B cell (primary cell): ENCODE results near the gene RPS21. TPM values are rescaled to one million over a fixed set of nuclear protein-coding genes. Genes with fewer than 3 reads are reported as not detected.

Experiments
- ATAC-seq: fragments of 200-7000 bp; cut with Tn5 transposase; one replicate; pipeline ENCODE4 v1.10.0; 2021; ENCODE audit warnings: low read depth, mild to moderate bottlenecking, moderate number of reproducible peaks, moderate library complexity
- CTCF ChIA-PET: fragments of 350-600 bp; sonication (Branson Sonifier 250); formaldehyde crosslinking; loops from one replicate; lab custom pipeline; 2021; ENCODE audit warnings: antibody characterized with exemption, inconsistent platforms; lab: Charles Lee
- POLR2A ChIA-PET: fragments of 350-600 bp; sonication (Branson Sonifier 250); formaldehyde crosslinking; loops from one replicate; lab custom pipeline; 2021; ENCODE audit warnings: antibody characterized with exemption; lab: Charles Lee
- DNase-seq: peaks from one replicate; pipeline ENCODE4 v3.0.0; 2013
- H2AFZ ChIP-seq: 2 replicates; pipeline ENCODE4 v1.6.1; 2012; ENCODE audit warnings: mild to moderate bottlenecking, low read depth, low read length; ENCODE audit not compliant: insufficient read depth, poor library complexity, severe bottlenecking
- H3K27ac ChIP-seq, 2 donors: 1 replicate in 1 of 2; 2 replicates in 1 of 2; pipeline ENCODE4 v1.5.1; 2012 to 2013; ENCODE audit warnings: low read length in 2 of 2, mild to moderate bottlenecking in 2 of 2, moderate library complexity in 1 of 2
- H3K27me3 ChIP-seq, 4 experiments: fragments of 200-600 bp in 1 of 4; sonication (generic) in 1 of 4; replicated peaks in 1 of 4; 1 replicate in 2 of 4; 2 replicates in 2 of 4; pipeline versions ENCODE4 v1.6.1 to v1.7.0; 2013 to 2016; ENCODE audit warnings: low read length in 3 of 4, mild to moderate bottlenecking in 2 of 4, mixed read lengths in 1 of 4, moderate library complexity in 1 of 4; ENCODE audit not compliant: insufficient read depth in 4 of 4, control insufficient read depth in 3 of 4; ENCODE audit errors: control extremely low read depth in 1 of 4
- H3K36me3 ChIP-seq, 2 experiments: replicated peaks in 1 of 2; 1 replicate in 1 of 2; 2 replicates in 1 of 2; pipeline versions ENCODE4 v1.6.1 to v1.7.1; 2013; ENCODE audit warnings: low read length in 1 of 2; ENCODE audit not compliant: insufficient read depth in 2 of 2, control insufficient read depth in 1 of 2; ENCODE audit errors: control extremely low read depth in 1 of 2, extremely low read depth in 1 of 2
- H3K4me1 ChIP-seq, 2 donors: fragments of 200-600 bp in 1 of 2; sonication (generic) in 1 of 2; 1 replicate in 1 of 2; 2 replicates in 1 of 2; pipeline versions ENCODE4 v1.5.1 to v1.6.1; 2013 to 2017; ENCODE audit warnings: low read length in 2 of 2; ENCODE audit not compliant: control insufficient read depth in 2 of 2, insufficient read depth in 2 of 2
- H3K4me2 ChIP-seq: replicated peaks from 2 replicates; pipeline ENCODE3; 2012; ENCODE audit warnings: mild to moderate bottlenecking, low read depth, low read length; ENCODE audit not compliant: poor library complexity, severe bottlenecking
- H3K4me3 ChIP-seq, 5 experiments: fragments of 200-600 bp in 1 of 5; sonication (generic) in 1 of 5; 1 replicate in 3 of 5; 2 replicates in 2 of 5; pipeline versions ENCODE4 v1.5.1 to v1.7.0; 2011 to 2016; ENCODE audit warnings: low read length in 4 of 5, mild to moderate bottlenecking in 4 of 5, low read depth in 2 of 5, control low read depth in 1 of 5, moderate library complexity in 1 of 5; ENCODE audit not compliant: insufficient read depth in 1 of 5; ENCODE audit errors: control extremely low read depth in 1 of 5, extremely low read depth in 1 of 5
- H3K79me2 ChIP-seq: fragments of 200-600 bp; sonication (generic); one replicate; pipeline ENCODE4 v1.6.0; 2016; ENCODE audit warnings: low read length; ENCODE audit not compliant: control insufficient read depth, insufficient read depth
- H3K9ac ChIP-seq: fragments of 200-600 bp; sonication (generic); 2 replicates; pipeline ENCODE4 v1.6.1; 2017; ENCODE audit warnings: mild to moderate bottlenecking, low read length, moderate library complexity
- H3K9me3 ChIP-seq, 3 donors: one replicate each; pipeline versions ENCODE4 v1.6.1 to v1.7.1; 2013; ENCODE audit warnings: low read length in 2 of 3; ENCODE audit not compliant: control insufficient read depth in 2 of 3, insufficient read depth in 1 of 3; ENCODE audit errors: control extremely low read depth in 1 of 3
- H4K20me1 ChIP-seq: 2 replicates; pipeline ENCODE4 v1.6.0; 2012; ENCODE audit warnings: mild to moderate bottlenecking, low read length; ENCODE audit not compliant: insufficient read depth, control insufficient read depth, poor library complexity, severe bottlenecking
- H3K27ac Mint-ChIP-seq: one replicate; pipeline ENCODE4 v1.8.0; 2021; ENCODE audit warnings: mixed read lengths
- H3K27me3 Mint-ChIP-seq: one replicate; pipeline ENCODE4 v1.8.0; 2021; ENCODE audit warnings: mixed read lengths
- H3K4me1 Mint-ChIP-seq: one replicate; pipeline ENCODE4 v1.8.0; 2021; ENCODE audit warnings: mixed read lengths
- H3K4me3 Mint-ChIP-seq: one replicate; pipeline ENCODE4 v1.8.0; 2021; ENCODE audit warnings: mixed read lengths
- H3K9me3 Mint-ChIP-seq: one replicate; pipeline ENCODE4 v1.8.0; 2022; ENCODE audit warnings: mixed read lengths; ENCODE audit not compliant: insufficient read depth
- CTCF ChIP-seq: fragments of 200-600 bp; IDR thresholded peaks from one replicate; pipeline ENCODE4 v1.8.0; 2022; ENCODE audit warnings: antibody characterized with exemption, mild to moderate bottlenecking
- EZH2 ChIP-seq: IDR thresholded peaks from 2 replicates; pipeline ENCODE4 v1.6.1; 2012; ENCODE audit warnings: borderline replicate concordance, low read depth, mild to moderate bottlenecking, moderate library complexity, low read length; ENCODE audit not compliant: insufficient read depth, poor library complexity, severe bottlenecking
- WGBS: methylation state at CpG from one replicate; pipeline ENCODE4 v1.1.5; 2013; ENCODE audit warnings: missing lambda C conversion rate; ENCODE audit not compliant: insufficient coverage; 5-methylcytosine and 5-hydroxymethylcytosine counted together
- intact Hi-C: fragments of 100-400 bp; cut with micrococcal nuclease; formaldehyde crosslinking; loops from one replicate; pipeline ENCODE4 v1.10.0; 2022
- polyA plus RNA-seq: library from polyadenylated mRNA; depleted of rRNA; stranded (reverse); fragments of >200 nt; gene quantifications from 2 replicates; pipeline ENCODE4 v1.2.3, GENCODE V29; 2012
- total RNA-seq, 2 donors: library from RNA; stranded (reverse); fragments of 120-200 nt in 1 of 2; gene quantifications; 1 replicate in 1 of 2; 2 replicates in 1 of 2; pipeline versions ENCODE4 v1.2.3 to v1.2.4, GENCODE V29; 2013 to 2022

Gene RPS21
- total and polyA plus RNA-seq, 2 donors (not counting 1 experiment from before 2014, with no cell fraction given): 2,653 to 9,603 TPM

GRCh38 chr20:62365814-62366369, 21.0 kb upstream of the RPS21 start:
- peak overlapping the region; percentile 93 for H3K4me2 ChIP-seq
- H3K36me3 ChIP-seq: no peaks in the 10 kb centered on the region
- peaks cover 0 to 4% (median 0%) of the 10 kb centered on the region in 3 donors for H3K9me3 ChIP-seq
- peaks cover 25 to 31% of the 10 kb centered on the region in 2 donors for H3K4me1 ChIP-seq
- H3K79me2 ChIP-seq: no peaks in the 10 kb centered on the region
- H3K27ac ChIP-seq: no peak overlapping the region
- H3K9ac ChIP-seq: peak overlapping the region; percentile 71
- Mint-ChIP-seq H3K9me3 (no peaks in the 10 kb centered on the region), H3K4me3 (peak overlapping the region; percentile 52), H3K4me1 (peaks cover 22% of the 10 kb centered on the region), H3K27ac (no peak overlapping the region), H3K27me3 (peaks cover 6% of the 10 kb centered on the region)
- TF ChIP-seq CTCF (no peak), EZH2 (no peak)
- DNase-seq (peak; percentile 27), ATAC-seq (no peak)
- intact Hi-C loops: loop anchor here (2.0 kb wide), 1 partner anchor 27 kb away; no protein-coding TSS in a partner anchor
- peaks cover 0 to 34% (median 11%) of the 10 kb centered on the region in 4 experiments for H3K27me3 ChIP-seq
- 10% methylated on average over 1 of the region's 10 CpGs for WGBS
- POLR2A ChIA-PET: interaction anchor here (1.7 to 4.2 kb wide), 2 partner anchors 9 to 27 kb away, joined by 6 to 43 read pairs; no protein-coding TSS in a partner anchor
- peak overlapping the region in 4 of 5 experiments; percentile 49 to 70 (median 61) for H3K4me3 ChIP-seq
- CTCF ChIA-PET: interaction anchor here (1.0 to 2.4 kb wide), 2 partner anchors 16 to 26 kb away, joined by 7 to 9 read pairs; no protein-coding TSS in a partner anchor
- peaks cover 6% of the 10 kb centered on the region for H4K20me1 ChIP-seq
- peak overlapping the region; percentile 65 for H2AFZ ChIP-seq
